Endometrium (tissue), 2 donors: ENCODE results near the gene ENOX1.
A peak's percentile ranks its signal among the peaks of the same experiment; 100 is the strongest.

Experiments used
- FAIRE-seq: peaks from 2 replicates; lab custom pipeline; 2012; peaks lifted over from hg19 to GRCh38; lab: Jason Lieb, UNC
- donor health status: control.
- donor health status: control.

The ENOX1 gene

DNA sequence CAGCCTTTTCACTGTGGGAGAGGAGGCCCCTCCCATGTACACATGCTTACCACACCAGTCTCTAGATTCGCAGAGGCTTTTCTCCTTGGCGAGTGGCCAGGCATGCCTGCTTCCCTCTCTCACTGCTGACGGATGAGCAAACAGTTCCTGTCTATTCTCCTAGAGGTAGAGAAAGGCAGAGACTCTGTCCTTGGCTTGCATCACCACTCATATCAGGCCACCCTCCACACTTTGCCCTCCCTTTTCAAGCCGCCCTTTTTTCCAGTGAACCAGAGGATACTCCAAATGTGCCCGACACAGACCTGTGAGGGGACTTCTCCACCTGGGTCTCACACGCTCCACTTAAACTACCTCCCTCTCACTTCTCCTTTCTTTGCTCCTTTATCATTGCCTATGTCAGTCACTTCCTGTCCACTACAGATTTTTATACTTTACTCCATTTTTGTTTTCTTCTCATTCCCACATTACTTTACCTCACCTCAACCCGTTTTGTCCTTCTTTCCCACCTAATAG lies 478.8 kb downstream of the ENOX1 start:
- no peak for FAIRE-seq

- no peak for FAIRE-seq
Observed at GRCh38 chr13:43307221-43307920, 479.4 kb downstream of the ENOX1 start.

- FAIRE-seq, result no peak
Observed at GRCh38 chr13:43306372-43306771, 480.4 kb downstream of the ENOX1 start.

DNA sequence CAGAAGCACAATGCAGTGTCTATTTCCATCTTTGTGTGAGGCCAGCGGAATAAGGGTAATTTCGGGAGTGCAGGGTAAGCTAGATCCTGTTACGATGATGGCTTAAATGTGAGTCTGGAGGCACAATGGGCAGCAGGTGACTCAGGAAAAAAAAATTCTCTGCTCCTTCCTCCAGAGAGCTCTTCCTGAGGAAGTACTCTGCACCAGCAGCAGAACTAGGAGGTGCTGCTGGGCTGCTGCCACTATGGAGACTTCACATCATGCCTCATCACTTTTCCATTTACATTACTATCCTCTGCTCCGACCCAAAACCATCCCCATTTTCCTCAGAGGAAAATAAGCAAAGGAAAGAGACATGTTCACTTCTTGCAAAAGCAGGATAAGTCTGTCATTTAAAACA lies 481.4 kb downstream of the ENOX1 start:
- no peak for FAIRE-seq

- FAIRE-seq, result no peak
Observed at GRCh38 chr13:43304945-43305344, 481.8 kb downstream of the ENOX1 start.

DNA sequence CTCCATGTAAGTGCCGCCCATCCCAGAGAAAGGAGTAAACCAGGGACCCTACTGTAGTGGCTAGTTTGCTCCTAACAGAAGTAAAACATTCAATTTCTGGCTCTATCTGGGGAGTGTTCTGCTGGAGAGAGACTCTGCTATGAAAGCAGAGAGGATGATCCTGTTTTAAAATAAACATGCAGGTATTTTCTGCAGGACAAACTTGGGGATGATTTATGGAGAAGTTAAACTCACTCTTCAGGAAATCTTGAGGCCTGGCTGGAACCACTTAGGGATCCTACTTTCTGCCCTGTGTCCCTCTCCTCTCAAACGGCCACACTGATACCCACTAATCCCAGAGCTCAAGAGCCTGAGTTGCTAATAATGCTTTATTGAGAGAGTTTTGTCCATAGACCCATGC lies 482.3 kb downstream of the ENOX1 start:
- no peak for FAIRE-seq

DNA sequence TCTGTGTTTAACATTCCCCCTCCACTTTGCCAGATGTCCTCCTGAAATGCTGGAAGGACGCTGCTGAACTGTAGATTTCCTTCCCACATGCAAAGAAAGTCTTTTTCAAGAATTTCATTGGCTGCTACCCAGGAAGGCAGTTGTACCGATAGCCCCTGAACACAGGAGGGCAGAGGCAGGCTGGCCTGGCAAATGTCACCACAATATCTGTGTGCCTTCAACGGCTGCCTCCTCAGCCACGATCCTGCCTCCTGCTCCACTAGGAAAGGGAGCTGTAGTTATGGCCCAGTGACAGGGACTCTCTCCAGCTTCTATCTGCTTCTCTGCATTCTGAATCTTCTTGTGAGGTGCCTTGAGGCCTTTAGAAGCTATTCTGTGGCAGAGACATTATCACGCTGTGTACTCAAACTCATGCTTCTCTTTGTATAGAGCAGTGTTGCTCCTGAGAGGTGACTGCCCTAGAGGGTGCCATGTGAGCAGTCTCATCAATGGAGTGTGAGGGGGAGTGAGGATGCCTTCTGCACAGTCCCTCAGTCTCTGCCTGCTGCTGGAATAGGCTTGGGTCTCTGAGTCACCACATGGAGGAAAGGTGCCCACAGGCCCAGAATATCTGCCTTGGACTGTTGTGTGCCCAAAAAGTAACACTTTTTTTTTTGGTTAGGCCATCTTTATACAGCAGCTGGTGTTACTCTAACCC lies 483.6 kb downstream of the ENOX1 start:
- FAIRE-seq, result no peak

DNA sequence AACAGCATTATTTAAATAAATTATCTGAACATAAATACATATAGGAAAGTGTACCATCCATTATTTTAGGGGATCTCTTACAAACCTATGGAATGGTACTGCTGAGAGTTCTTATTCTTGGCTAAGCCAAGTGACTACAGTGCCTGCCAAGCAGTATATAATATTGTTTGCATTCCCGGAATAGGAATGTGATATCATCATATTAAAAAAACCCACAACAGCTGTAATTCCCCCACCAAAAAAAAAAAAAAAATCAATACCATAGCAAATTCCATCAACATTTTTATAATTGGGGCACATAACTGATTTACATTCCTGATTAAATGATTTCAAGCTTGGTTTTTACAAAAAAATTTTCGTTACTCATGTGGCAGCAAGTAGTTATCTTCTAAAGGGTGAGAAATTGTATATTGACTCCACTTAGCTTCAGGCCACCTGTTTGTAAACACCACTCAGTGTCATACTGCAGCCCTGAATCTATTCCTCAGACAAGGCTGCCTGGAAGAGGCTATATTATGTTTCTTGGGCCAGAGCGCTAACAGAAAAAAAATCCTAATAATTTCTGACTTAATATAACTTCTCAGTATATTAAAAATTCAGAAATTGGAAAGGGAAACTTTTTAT lies 485.3 kb downstream of the ENOX1 start:
- no peak for FAIRE-seq

DNA sequence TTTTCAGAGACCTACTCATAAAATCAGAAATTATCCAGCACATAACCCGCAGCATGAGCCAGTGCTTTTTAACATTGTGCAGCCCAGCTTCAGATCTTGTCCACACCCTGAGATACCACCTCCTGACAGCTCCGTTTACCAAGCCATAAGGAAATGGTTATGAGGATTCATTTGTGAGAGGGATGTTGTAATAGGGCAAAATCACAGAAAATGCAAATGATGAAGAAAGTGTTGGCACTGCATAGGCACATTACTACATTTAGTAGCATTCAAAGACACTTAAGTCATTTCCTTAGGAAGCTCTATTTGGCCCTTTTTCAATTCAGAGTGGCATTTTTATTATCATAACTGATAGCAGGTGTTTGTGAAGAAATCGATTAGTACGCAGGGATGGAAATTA lies 485.9 kb downstream of the ENOX1 start:
- FAIRE-seq, result no peak

DNA sequence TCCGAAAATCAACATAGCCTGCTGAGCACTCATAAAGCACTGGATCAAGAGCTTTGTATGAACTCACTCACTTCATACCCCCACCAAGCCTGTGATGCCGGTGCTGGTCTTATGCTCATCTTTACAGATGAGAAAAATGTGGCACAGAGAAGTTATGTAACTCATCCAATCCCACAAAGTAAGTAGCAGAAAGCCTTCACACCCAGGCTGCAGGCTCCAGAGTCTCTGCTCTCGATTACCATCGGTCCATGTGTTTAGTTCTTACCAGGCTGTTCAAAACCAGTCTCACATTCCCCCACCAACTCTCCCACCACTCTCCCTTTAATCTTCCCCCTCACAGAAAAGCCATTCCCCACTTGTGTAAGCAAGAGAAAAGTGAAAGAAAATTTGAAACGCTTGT lies 487.4 kb downstream of the ENOX1 start:
- no peak for FAIRE-seq

DNA sequence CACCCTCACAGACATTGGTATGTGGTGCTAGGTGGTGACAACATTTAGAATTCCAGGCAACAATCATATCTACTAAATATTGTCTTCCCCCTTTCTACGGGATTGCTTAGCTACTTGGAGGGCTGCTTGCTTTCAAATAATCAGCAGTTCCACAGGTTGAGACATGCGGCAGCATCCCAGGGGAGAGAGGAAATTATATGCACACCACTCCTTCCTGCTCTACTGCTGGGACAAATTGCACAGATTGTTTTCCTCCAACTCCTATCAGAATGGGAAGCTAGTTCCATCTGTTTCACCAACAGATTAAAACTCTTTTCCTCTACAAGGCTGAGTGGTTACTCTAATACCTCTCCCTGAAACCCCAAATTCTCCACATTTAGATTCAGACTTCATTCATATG lies 488.0 kb downstream of the ENOX1 start:
- FAIRE-seq, result no peak

GRCh38 chr13:43297967-43298678 lies 488.6 kb downstream of the ENOX1 start:
- FAIRE-seq, result no peak

DNA sequence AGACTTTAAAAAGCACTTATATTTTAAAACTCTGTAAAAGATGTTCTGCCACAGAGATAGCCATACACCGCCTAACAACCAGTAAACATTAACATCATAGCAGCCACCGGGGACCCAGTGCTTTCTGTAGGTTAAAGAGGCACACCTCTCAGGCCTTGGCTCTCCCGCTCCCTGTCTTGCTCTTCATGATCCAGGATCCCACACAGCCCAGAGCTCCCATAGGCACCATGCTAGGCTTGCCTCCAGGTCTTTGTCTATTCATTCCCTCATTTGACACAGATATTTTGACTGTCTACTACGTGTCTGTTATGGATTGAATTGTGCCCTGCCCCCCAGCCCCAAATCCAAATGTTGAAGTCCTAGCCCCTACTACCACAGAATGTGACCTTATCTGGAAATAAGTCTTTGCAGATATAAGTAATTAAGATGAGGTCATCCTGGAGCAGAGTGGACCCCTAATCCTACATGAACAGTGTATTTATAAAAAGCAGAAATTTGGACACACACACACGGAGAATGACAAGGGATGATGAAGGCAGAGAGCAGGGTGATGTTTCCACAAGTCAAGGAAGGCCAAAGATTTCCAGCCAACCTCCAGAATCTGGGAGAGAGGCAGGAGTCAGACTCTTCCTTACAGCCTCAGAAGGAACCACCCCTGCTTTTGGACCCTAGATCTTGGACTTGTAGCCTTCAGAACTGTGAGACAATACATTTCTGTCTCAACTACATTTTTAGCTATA lies 490.8 kb downstream of the ENOX1 start:
- no peak for FAIRE-seq

DNA sequence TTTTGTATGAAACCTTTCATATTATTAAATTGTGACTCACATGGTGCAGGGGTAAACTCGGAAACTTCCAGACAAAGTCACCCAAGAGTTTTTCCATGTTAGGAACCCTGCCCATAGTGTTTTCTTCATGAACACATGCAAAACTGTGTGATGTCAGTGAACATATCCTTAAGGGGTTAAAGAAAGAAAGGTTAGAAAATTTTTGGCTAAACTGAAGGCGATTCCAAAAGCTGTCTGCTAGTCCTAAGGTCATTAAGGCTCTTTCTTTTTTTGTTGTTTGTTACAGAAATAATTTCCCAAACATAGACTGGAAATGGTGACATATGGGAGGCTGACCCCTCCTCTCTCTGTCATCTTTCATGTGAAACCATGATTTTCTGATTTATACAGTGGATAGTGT lies 491.5 kb downstream of the ENOX1 start:
- no peak for FAIRE-seq

GRCh38 chr13:43294412-43294811 lies 492.4 kb downstream of the ENOX1 start:
- FAIRE-seq, result no peak

- FAIRE-seq, result peak; percentile 87
Observed at GRCh38 chr13:43293986-43294385, 492.8 kb downstream of the ENOX1 start.

DNA sequence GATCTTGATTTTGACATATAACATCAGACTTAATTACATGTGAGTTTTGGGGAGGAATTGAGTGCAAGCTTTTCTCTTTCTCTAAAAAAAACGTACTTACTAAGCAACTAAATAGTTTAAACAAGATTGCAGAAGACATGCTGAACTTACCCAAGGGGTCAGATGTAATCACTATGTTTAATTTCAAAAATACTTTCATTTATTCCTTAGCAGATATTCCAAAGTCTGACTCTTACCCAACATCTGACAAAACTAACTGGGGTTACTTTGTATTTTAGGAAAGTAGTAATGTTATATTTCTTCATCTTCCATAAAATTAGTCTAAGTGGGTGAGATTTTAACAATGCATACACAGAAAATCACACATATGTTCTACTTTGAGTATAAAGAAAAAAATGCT lies 493.2 kb downstream of the ENOX1 start:
- no peak for FAIRE-seq

DNA sequence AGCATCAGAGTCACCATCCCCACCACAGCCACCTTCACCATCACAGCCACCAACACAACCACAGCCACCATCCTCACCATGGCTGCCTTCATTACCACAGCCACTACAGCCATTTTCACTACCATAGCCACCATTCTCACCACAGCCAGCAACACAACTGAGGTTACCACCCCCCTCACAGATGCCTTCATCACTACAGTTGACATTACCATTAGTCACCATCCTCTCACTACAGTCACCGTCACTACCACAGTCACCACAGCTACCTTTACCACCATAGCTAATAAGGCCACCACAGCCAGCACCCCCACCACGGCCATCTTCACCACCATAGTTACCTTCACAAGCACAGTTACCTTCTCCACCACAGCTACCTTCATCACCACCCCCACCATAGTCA lies 493.8 kb downstream of the ENOX1 start:
- no peak for FAIRE-seq

GRCh38 chr13:43291287-43292060 lies 495.3 kb downstream of the ENOX1 start:
- no peak for FAIRE-seq

DNA sequence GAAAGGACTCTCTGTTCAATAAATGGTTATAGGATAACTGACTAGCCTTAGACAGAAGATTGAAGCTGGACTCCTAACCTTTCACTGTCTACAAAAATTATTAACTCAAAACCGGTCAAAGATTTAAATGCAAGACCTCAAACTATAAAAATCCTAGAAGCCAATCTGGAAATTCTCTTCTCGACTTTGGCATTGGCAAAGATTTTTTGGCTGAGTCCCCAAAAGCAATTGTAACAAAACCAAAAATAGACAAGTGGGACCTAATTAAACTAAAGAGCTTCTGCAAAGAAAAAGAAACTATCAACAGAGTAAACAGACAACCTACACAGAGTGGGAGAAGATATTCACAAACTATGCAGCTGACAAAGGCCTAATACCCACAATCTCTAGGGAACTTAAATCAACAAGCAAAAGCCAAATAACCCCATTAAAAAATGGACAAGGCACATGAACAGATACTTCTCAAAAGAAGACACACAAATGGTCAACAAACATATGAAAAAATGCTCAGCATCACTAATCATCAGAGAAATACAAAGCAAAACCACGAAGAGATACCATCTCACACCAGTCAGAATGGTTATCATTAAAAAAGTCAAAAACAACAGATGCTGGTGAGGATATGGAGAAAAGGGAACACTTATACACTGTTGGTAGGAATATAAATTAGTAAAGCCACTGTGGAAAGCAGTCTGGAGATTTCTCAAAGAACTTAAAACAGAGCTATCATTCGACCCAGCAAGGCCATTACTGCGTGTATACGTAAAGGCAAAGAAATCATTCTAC lies 497.1 kb downstream of the ENOX1 start:
- FAIRE-seq, result peak; percentile 80
